ENCODE measurements around the gene NOL6.

DNA sequence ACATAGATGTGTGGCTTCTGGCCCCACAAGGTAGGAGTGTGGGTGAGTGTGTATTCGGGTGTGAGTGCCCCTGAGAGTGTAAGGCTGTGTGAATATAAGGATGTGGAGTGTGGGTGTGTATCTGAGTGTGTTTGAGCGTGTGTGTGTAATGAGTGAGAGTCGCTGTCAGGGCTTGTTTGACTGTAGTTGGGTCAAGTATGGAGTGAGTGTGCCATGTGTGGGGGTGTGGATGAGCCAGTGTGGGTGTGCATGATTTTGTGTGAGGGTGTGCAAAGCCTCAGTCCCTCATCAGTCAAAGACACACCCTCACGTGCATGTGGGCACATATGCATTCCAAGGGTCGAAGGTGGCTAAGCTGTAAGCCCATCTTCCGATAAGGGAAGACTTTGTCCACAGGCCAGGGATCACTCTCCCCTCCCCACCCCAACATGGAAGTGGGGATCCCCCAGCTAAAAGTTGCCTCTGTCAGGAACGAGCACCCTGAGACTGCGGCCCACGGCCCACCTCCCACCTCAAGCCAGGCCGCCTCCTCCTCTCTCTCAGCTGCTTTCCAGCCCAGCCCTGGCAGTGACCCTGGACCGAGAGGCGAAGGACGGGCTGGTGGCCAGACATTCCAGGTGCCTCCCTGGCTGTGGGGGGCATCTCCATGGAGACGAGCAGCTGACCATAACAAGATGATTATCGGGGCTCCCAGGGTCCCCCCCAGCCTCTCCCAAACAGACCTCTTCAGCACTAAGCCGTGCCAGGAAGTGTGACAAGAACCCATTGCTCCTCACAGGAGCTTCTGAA is 39.2 kb downstream of the NOL6 start:
- TF ChIP-seq, protein P1, sequence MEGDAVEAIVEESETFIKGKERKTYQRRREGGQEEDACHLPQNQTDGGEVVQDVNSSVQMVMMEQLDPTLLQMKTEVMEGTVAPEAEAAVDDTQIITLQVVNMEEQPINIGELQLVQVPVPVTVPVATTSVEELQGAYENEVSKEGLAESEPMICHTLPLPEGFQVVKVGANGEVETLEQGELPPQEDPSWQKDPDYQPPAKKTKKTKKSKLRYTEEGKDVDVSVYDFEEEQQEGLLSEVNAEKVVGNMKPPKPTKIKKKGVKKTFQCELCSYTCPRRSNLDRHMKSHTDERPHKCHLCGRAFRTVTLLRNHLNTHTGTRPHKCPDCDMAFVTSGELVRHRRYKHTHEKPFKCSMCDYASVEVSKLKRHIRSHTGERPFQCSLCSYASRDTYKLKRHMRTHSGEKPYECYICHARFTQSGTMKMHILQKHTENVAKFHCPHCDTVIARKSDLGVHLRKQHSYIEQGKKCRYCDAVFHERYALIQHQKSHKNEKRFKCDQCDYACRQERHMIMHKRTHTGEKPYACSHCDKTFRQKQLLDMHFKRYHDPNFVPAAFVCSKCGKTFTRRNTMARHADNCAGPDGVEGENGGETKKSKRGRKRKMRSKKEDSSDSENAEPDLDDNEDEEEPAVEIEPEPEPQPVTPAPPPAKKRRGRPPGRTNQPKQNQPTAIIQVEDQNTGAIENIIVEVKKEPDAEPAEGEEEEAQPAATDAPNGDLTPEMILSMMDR (optimal IDR thresholded peaks at IDR 0.05 in 1 of 3, IDR thresholded peaks at IDR 0.05 in 1 of 3, conservative IDR thresholded peaks at IDR 0.05 in 1 of 3; ENCODE audit: extremely low read depth in 1 of 3, insufficient read depth in 2 of 3, low read length in 3 of 3): no peak
- no peak for TF ChIP-seq EZH2 (IDR thresholded peaks at IDR 0.05; ENCODE audit: low read length)
